Ammon's horn (tissue), 1 donor: Measurements from ENCODE around the gene PLCH1.
"Not testable (repeated sequence)": the region's sequence is repeated elsewhere in the genome, so short reads cannot be mapped to it uniquely, and the experiment has no call there.

Source experiments
- DNase-seq: peaks from one replicate; pipeline ENCODE4 v3.0.0-alpha.2; 2016; ENCODE audit warnings: low spot score

Gene PLCH1

DNA sequence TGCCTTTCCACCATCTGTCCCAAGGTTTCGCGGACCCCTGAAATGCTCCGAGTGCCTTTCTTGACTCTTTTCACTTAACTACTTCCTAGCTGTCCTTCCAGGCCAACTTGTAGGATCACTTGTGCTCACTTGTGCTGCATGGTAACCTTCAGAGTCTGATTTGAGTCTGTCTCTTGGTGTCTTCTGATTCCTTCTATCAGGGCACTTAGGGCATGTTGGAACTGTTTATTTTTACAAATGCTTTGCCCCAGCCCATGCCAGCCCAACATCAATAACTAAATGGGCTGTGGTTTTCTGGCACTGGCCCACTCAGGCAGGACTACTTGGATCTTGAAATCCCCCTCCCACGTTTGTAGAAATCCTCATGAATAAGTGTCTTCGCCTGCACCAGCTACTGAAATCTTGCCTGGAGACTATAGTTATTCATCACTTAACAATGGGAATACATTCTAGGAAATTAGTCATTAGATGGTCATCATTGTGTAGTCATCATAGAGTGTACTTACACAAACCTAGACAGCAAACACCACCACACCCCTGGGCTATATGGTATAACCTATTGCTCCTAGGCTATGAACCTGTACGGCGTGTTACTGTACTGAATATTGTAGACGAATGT lies 328.3 kb downstream of the PLCH1 start:
- DNase-seq, result no peak

DNA sequence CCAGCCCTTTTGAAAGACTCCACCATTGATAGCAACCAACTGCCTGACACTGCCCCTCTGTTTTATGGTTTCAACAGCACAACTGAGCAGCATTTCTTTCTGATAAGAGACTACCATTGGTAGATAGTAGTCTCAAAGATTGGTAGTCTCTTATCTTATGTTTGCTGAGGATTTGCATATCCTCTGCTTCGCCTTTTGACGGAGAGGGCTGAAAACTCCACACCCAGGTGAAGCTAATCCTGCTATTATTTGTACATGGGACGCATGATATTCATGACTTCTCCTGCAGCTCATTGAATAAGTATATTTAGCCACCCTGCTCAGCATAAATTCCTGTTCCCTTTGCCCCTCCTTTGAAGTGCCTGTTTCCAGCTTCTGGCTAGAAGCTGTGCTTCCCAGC lies 332.0 kb downstream of the PLCH1 start:
- no peak for DNase-seq

DNA sequence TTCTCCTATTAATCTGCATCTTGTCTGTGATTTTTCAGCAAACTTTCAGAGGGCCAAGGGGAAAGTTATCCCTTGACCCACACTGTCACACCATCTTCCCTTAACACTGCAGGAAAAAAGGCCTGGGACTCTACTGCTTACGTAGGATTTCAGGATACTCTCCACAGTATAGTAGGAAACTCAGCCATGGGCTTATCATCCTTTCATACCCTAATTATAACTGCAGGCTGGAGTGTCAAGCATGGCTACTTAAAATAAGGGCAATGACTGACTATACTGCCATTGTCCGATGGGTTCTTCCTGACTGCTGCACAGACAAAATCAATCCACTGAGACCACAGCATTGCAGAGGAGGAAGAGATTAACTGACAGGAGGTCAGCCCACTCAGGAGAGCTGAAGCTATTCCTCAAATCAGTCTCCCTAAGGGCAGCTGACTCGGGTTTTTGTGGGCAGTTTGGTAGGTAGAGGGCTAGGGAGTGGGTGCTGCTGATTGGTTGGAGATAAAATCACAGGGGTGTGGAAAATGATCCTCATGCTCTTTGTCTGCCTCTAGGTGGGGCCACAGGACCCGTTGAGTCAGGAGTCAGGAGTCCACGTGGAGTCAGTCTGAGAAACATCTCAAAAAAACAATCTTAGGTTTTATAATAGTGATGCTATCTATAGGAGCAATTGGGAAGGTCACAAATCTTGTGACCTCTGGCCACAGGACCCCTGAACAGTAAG lies 333.2 kb downstream of the PLCH1 start:
- DNase-seq, result no peak

DNA sequence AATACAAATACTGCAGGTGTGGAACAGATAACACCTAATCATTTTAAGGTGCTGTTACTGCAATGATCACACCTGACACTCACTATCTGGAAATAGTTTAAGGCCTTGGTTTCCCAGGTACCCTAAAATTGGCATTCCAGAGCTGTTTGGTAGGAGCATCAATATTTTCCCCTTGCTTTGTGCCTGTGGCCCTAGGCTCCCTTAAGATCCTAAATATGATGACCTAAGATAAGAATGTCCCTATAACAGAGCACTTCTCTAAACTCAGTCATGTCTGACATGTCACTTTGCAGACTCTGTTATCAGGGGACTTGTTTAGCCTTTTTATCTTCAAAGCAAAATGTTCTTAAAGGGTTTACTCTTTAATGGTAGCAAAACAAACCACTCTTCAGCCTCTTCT lies 335.5 kb downstream of the PLCH1 start:
- DNase-seq, result no peak

DNA sequence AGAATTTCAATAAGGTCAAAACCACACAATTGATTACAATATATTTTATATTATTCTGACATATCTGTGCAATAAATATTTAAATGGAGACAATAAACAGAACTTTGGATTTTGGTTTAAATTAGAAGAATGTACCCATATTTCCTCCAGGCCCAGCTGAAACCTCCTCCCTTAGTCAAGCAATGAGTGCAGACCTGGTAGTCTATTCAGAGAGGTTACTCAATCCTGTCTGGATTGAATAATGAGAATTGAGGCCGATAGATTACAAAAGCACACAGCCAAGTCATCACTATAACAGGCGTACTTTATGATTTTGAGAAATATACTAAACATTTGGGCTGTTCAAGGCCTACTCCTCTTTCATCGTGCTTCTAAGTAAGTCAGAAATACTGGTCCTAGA lies 336.9 kb downstream of the PLCH1 start:
- no peak for DNase-seq

DNA sequence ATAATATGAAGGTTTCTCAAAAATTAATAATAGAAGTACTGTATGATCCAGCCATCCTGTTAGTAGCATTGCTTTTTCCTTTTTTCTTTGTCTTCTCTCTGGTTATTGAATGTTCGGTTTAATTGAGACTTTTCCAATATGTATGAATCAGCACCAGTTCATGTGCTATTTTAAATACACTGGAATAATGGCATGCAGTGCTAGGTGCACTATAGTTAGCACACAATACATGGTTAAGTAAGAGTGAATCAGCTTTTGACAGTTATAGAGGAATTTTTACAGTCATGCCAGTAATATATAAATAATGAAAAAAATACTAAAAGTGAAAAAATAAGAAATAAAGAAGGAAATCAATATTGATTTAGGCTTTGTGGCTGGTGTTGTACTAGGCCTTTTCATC lies 337.5 kb downstream of the PLCH1 start:
- no peak for DNase-seq

DNA sequence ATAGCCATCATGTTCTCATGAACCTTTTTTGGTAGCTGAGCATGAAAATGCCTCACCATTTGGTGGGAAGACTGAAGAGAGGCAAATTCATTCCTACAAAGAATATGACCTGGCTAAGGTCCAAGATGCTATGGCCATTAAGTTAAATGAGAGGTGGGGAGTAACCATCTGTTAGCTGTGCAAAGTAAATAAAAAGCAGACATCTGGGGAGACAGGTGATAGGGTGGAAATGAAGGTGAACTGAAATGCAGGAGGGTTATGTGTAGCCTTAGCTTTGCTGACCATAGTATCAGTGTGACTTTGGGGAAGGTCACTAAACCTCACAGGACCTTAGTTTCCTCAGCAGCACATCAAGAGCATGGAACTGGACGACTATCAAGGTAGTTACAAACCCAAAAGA lies 340.4 kb downstream of the PLCH1 start:
- DNase-seq, result no peak

DNA sequence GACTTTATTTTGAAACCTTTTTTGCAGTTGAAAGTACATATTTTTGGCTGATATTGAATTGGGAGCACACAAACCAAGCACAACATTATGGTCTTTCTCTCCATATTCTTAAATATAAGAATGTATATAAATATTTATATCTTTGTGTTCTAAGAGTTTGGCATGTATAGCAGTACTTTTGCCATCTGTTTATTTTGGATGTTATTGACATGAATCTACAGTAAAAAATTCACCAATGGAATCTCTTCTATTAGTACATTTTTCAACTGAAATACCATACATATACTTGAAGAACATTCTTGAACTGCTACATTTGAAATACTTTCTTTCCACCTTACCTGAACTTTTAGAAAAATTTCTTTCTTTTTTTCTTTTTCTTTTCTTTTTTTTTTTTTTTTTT lies 342.2 kb downstream of the PLCH1 start:
- DNase-seq, result no peak

DNA sequence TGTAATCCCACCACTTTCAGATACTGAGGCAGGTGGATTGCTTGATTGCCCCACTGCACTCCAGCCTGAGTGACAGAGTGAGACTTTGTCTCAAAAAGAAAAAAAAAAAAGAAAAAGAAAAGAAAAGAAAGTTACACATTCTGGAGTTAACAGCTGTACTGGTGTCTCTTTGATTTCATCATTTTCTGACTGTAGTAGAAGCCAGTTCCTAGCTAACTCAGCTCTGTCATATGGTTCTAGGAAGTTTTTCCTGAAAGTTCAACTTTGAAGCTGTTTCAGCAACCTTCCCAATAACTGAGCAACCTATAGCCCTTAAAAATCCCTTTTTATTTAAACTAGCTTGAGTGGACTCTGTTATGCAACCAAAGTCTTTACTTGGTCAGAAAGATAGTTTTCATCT lies 346.8 kb downstream of the PLCH1 start:
- no peak for DNase-seq

DNA sequence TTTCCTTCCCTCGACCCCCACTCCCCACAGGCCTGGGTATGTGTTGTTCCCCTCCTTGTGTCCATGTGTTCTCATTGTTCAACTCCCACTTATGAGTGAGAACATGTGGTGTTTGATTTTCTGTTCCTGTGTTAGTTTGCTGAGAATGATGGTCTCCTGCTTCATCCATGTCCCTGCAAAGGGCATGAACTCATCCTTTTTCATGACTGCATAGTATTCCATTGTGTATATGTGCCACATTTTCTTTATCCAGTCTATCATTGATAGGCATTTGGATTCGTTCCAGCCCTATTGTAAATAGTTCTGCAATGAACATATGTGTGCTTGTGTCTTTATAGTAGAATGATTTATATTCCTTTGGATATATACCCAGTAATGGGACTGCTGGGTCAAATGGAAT lies 350.0 kb downstream of the PLCH1 start:
- DNase-seq, result not testable (repeated sequence)

DNA sequence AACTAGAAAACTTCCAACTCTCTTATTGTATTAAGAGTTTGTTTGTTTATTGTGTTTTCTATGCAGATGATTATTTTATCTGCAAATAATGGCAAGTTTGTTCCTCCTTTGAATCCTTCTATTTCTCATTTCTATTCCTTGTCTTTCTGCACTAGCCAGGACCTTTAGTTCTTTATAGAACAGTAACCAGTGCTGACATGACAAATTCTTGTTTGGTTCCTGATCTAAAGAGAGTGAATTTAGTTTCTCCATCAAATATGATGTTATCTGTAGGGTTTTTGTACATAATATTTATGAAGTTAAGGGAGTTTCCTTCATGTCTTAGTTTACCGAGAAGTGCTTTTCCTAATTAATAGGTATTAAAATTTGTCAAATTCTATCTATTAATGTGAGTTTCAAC lies 350.6 kb downstream of the PLCH1 start:
- no peak for DNase-seq

DNA sequence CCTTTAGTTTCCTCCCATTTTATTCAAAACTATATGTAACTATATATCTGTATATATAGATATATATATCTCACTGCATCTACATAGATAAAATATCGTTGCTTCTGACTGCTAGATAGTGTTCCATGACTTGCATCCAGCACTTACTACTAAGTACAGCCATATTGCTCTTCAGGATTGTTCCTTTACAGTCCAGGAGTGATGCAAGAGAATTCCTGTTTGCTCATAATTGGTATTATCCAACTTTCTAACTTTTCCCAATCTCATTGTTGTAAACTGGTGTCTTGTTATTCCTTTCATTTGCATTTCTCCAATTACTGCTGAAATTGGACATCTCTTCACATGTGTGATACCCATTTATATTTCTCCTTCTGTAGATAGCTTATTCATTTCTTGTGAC lies 351.6 kb downstream of the PLCH1 start:
- DNase-seq, result no peak

DNA sequence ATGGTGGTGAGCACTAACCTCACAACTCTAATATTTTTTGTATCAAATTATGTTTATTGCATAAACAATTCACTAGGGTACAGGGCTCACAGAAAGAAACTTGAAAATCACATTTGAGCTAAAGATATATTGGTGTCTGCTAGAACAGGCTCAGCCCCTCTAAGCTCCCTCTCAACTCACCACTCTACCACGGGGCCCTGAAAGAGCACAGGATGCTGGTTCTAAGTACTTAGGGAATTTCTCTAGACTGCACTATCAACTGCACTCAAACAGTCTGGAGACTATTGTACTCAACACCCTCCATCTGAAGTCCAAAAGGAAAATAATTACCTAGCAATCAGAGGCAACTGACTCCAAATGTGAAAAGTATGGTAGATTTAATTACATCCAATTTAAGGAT lies 352.7 kb downstream of the PLCH1 start:
- no peak for DNase-seq

DNA sequence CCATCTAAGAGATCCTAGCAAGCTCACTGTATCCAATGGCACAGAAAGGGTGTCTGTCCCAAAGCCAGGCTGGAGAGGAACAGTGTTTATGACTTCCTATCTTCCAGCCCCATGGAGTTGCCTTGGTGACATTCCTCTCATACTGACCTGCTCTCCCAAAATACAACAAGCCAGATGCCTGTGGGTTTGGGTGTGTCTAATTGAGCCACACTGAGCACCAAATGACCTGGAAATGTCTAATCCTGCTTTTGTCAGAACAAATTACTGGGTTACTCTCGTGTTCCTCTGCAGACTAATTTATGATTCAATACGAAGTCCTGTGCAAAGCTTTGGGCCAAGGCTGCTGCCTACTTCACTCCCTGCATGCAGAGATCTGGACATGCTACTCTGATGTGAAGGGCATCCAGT lies 353.3 kb downstream of the PLCH1 start:
- DNase-seq, result peak; percentile 8

DNA sequence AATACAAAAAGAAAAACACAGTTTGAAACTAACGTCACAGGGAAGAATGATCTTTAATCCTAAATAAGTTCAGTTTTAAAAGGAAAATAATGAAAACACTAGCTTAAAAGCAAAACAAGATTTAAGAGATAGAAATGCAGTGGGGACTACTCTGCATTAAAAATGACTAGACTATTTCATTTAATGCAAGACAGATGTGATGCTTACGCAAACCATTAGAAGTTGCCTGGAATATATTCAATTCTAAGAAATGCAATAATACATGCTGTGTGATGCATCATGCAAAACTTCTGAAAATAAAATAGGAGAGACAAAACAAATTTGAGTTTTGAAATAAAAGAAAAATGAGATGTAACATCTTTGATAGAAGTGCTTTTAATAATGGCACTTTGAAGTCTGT lies 353.8 kb downstream of the PLCH1 start:
- DNase-seq, result no peak

DNA sequence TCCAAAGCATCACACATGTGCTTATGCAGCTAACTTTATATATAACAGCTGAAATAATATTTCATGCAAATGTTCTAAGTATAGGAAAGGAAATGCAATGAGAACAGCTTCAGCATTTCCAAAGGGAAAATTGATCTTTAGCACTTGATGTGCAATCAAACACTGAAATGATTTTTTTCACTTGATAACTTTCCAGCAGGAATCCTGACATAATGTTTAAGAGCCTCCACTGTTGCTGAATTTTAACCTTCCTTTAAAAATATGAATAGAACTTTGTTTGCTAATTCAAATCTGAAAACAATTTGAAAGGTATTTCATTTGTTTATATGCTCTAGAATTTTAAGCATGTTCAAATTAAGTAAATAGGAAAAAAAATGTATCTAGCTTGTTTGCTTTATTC lies 354.5 kb downstream of the PLCH1 start:
- no peak for DNase-seq

DNA sequence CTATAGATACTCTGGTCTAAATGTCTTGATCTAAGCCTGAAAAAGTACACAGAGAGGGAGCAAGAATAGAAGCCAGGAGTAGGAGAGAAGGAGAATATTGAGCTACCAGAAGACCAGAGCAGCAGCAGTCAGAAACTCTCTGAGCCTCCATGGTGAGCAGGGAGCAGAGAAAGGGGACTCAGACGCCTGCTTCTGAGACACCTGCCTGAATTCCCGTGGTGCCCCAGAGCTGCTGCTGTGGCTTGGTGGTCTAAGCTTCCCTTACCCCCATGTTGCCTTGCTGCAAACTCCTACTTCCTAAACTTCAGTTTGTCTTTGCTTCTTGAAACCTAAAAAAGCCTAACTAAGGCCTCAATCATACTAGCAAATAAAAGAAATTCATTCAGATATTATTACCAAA lies 356.5 kb downstream of the PLCH1 start:
- DNase-seq, result no peak

DNA sequence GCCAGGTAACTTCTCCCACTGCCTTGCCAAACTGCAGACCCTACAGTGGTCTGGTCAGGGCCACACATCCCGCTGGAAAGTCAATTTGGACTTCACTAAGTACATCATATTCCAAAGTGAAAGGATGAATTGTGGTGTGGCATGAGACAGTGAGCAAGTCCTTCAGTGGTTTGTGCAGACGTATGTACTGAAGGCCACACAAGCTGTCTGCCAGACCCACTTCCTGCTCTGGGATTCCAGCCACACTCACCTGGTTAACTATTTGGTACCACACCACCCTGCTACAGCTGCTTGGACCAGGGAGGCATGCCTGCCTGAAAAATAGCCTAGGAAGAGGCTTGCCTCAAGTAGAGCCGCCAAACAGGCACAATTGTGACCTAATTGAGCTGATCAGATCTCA lies 357.3 kb downstream of the PLCH1 start:
- no peak for DNase-seq

DNA sequence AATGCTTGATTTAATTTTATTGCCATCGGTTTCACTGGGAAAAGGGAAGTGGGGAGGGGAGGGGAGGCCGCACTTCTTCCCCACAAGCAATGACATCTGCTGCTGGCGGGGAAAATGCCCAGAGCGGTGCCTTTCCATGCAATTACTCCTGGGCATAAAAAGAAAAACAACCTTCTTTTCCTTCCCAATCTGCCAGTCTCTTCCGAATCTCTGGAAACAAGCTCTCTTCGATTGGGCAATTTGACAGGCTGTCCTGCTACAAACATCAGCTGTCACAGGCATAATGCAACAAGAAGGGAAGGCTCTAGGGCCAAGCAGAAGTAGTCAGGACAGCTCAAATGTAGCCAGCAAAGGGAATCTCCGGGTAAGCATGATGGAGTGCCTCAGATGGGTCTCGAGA lies 358.0 kb downstream of the PLCH1 start:
- DNase-seq, result no peak

DNA sequence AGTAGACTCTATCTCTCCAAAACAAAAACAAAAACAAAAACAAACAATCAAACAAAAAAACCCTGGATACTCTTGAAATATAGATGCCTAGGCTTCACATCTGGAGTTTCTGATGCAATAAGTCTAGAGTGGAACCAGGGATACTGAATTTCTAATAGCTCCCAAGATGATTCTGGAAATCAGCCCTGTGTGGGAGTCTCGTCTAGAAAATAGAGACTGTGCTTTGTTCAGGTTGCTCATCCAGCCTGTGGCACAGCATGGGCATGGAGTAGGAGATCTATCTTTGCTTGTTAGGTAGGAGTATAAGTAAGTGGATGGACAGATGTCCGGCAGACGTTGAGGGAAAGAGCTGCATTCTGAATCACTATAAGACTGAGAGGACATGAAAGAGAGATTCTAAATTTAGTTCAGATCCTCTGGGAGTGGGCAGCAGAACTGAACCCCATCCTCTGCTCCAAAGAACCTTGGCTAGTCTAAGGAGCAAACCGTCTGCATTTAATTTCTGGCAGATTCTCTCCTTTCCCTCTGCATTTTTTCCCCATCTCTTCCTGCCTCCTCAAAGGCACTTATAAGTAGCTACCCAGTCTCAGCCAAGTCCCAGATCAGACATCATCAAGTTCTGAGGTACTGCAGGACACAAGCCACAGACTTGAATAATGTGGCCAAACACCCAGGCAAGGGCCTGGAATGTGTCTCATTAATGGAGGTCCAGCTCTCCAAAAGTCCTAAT lies 358.8 kb downstream of the PLCH1 start:
- DNase-seq, result no peak

DNA sequence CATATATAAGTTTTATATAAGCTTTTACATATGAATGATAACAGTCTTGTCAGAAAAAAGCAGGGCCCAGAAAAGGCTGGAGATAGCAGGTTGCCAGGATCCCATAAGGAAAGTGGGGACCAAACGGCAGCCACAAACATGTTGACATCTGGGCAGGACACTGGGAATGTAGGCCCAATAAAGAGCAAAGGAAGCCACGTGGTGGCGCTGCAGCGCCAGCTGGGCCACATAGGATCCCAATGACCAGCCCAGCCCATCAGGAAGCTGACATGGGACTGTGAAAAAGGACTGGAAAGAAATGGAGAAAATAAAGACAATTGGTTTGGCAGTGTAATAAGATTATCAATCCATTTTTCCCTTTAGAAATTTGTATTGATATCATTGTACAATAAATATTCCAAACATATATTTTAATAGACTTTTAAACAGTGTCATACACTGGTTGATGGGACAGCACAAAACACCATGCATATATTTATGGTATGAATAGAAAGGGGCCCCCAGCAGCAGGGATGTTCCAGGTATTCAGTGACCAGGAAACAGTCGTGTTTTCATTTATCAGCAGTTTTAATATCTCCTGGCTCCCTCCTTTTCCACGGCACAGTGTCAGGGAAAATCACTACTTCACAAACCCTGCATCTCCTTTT lies 362.4 kb downstream of the PLCH1 start:
- DNase-seq, result peak; percentile 65

DNA sequence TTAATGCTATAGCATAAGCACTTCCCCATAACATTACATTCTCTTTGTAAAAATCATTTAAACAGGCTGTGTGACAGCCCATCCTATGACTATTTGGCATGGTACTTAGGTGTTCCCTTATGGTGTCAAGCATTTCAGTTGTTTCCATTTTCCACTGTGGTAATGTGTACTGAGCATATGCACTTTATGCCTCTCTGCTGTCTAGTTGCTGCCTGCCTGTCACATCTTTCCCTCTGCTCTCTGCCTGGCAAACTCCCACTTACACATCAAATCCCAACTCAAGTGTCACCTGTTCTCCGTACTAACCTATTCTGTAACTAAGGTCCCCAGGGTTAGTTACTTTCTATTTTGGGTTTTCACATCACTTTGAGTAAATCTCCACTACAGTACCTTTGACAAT lies 367.0 kb downstream of the PLCH1 start:
- no peak for DNase-seq

DNA sequence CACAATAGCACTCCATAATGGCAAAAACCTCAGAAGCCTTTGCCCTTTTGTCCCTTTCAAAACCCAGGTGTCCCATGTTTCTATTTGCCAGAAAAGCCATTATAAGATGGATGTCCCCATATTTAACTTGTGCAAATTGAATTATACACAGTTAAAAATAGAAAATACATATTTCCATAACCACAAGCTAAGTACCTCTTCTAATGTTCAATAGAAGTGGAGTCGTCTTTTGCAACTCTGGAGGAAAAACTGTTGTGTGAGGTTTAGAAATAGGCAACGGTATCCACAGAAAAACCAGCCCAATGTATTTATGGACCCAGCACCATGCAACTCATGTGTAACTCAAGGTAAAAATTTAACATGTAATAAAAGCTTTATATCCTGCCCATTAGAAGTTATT lies 367.8 kb downstream of the PLCH1 start:
- DNase-seq, result no peak
